ENCODE results near the gene CALCB.

Gene CALCB

GRCh38 chr11:15119352-15119751 lies 46.0 kb downstream of the CALCB start:
- TF ChIP-seq POLR2AphosphoS5 (IDR thresholded peaks at IDR 0.05; ENCODE audit: low read depth, low read length) (no peak), REST (IDR thresholded peaks at IDR 0.05; ENCODE audit: insufficient read depth in 1 of 2, low read depth in 2 of 2, low read length in 2 of 2) (no peak), SIN3A (IDR thresholded peaks at IDR 0.05; ENCODE audit: borderline replicate concordance, insufficient read depth, low read length) (no peak), FOXP2 (optimal IDR thresholded peaks at IDR 0.05; ENCODE audit: borderline replicate concordance, extremely low read depth, extremely low read length, insufficient read depth) (no peak), TAF1 (IDR thresholded peaks at IDR 0.05; ENCODE audit: borderline replicate concordance, insufficient read depth, low read length) (no peak)

- no peak for TF ChIP-seq REST (IDR thresholded peaks at IDR 0.05; ENCODE audit: insufficient read depth in 1 of 2, low read depth in 2 of 2, low read length in 2 of 2)
- TF ChIP-seq TAF1 (IDR thresholded peaks at IDR 0.05; ENCODE audit: borderline replicate concordance, insufficient read depth, low read length): no peak
- TF ChIP-seq POLR2AphosphoS5 (IDR thresholded peaks at IDR 0.05; ENCODE audit: low read depth, low read length): no peak
- TF ChIP-seq FOXP2 (optimal IDR thresholded peaks at IDR 0.05; ENCODE audit: borderline replicate concordance, extremely low read depth, extremely low read length, insufficient read depth): no peak
- TF ChIP-seq SIN3A (IDR thresholded peaks at IDR 0.05; ENCODE audit: borderline replicate concordance, insufficient read depth, low read length): no peak
Observed at GRCh38 chr11:15119826-15120225, 46.4 kb downstream of the CALCB start.

GRCh38 chr11:15123849-15124248 lies 50.5 kb downstream of the CALCB start:
- TF ChIP-seq TAF1 (IDR thresholded peaks at IDR 0.05; ENCODE audit: borderline replicate concordance, insufficient read depth, low read length) (no peak), SIN3A (IDR thresholded peaks at IDR 0.05; ENCODE audit: borderline replicate concordance, insufficient read depth, low read length) (no peak), POLR2AphosphoS5 (IDR thresholded peaks at IDR 0.05; ENCODE audit: low read depth, low read length) (no peak), REST (IDR thresholded peaks at IDR 0.05; ENCODE audit: insufficient read depth in 1 of 2, low read depth in 2 of 2, low read length in 2 of 2) (no peak), FOXP2 (optimal IDR thresholded peaks at IDR 0.05; ENCODE audit: borderline replicate concordance, extremely low read depth, extremely low read length, insufficient read depth) (no peak)

DNA sequence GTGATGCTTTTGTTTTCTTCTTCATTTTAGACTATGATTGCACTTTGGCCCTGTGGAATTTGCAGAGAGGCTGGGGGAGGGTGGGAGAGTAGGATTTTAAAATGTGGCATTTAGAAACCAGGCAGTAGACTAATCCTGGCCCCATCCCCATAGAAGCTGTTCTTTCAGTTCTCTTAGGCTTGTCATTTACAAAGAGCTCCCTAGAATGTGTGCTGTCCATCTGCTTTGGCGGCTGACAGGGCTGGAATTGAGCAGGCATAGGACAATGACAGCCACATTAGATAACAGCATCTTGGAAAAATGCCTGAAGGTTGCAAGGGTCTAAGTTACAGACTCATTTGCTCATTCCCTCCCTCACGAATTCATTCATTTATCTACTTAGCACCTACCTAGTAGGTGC lies 51.1 kb downstream of the CALCB start:
- TF ChIP-seq POLR2AphosphoS5 (IDR thresholded peaks at IDR 0.05; ENCODE audit: low read depth, low read length): no peak
- no peak for TF ChIP-seq TAF1 (IDR thresholded peaks at IDR 0.05; ENCODE audit: borderline replicate concordance, insufficient read depth, low read length)
- no peak for TF ChIP-seq SIN3A (IDR thresholded peaks at IDR 0.05; ENCODE audit: borderline replicate concordance, insufficient read depth, low read length)
- no peak for TF ChIP-seq FOXP2 (optimal IDR thresholded peaks at IDR 0.05; ENCODE audit: borderline replicate concordance, extremely low read depth, extremely low read length, insufficient read depth)
- no peak for TF ChIP-seq REST (IDR thresholded peaks at IDR 0.05; ENCODE audit: insufficient read depth in 1 of 2, low read depth in 2 of 2, low read length in 2 of 2)

DNA sequence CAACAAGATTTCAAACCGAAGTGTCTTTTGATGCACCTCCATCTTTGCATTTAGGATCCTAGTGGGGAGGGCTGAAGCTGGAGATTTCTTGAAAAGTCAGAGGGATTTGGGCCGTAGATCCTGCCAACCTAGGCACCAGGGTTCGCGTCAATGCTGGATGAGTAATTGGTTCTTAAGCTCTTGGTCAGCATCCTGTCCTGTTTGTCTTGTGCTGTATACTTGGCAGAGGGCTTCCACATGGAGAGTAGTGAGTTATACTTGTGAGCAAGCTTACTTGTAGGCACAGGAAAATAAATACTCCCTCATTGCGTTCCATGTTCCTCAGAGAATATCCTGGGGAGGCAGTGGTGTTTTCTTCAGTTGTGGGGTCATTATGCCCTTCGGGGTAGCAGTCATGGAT lies 53.9 kb downstream of the CALCB start:
- no peak for TF ChIP-seq SIN3A (IDR thresholded peaks at IDR 0.05; ENCODE audit: borderline replicate concordance, insufficient read depth, low read length)
- TF ChIP-seq REST (IDR thresholded peaks at IDR 0.05; ENCODE audit: insufficient read depth in 1 of 2, low read depth in 2 of 2, low read length in 2 of 2): no peak
- no peak for TF ChIP-seq POLR2AphosphoS5 (IDR thresholded peaks at IDR 0.05; ENCODE audit: low read depth, low read length)
- TF ChIP-seq FOXP2 (optimal IDR thresholded peaks at IDR 0.05; ENCODE audit: borderline replicate concordance, extremely low read depth, extremely low read length, insufficient read depth): no peak
- TF ChIP-seq TAF1 (IDR thresholded peaks at IDR 0.05; ENCODE audit: borderline replicate concordance, insufficient read depth, low read length): no peak

All from PFSK-1 (cell line).